GM18519 (cell line): ENCODE measurements around the gene XCL1.

Source experiments
- ATAC-seq: cut with Tn5 transposase; IDR thresholded peaks from one replicate; pipeline ENCODE4 v1.9.1; 2021; ENCODE audit warnings: mild to moderate bottlenecking, moderate library complexity; ENCODE audit not compliant: unreplicated experiment, low FRiP score

The XCL1 gene

DNA sequence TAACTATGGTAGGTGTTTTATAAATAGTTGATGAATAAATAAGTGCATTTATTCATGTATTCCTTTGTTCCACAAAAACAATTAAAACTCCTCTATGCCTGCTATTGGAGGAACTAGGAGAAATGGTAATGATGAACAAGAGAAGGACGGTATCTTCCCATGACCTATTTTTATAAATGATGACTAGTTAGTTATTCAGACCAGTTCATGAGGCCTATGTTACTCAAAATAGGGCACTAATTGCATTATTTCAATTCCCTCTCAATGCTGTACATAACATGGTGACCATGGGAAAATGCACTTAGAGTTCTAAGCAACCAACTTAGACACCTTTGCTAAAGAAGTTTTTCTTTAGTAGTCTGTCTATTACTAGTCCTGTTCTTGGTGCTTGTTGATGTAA lies 53.1 kb downstream of the XCL1 start:
- no peak for ATAC-seq
